Measurements from ENCODE around the gene MYH15. TPM values are rescaled to one million over a fixed set of nuclear protein-coding genes. Genes with fewer than 3 reads are reported as not detected.

Gene MYH15
- total RNA-seq, 4 donors from 2014 or later: 0.08 to 0.11 (median 0.10) TPM; not detected in 1

DNA sequence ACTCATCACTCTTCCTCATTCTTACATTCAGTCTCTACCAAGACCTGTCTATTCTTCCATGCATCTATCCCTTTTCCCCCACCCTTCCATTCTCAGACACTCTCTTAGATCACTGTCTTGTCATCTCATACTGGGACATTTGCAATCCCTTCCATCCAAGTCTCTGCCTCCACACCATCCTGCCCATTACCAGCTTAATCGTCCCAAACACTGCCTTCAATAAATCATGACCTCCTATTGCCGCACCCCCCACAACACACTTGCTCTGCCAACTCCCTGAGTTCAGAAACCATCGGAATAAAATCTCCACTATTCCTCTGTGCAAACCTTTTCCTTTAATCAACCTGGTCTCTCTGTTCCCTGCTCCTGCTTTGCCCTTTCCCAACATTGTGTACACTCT lies 18.9 kb downstream of the MYH15 start:
- intact Hi-C loops (cut with DNase I): loop anchor here (5.0 kb wide), 1 partner anchor 61 kb away; no protein-coding TSS in a partner anchor
- Histone ChIP-seq H3K36me3 (no peaks in the 10 kb centered on the region), H3K27me3 (no peaks in the 10 kb centered on the region), H3K9me3 (no peaks in the 10 kb centered on the region), H3K4me3 (replicated peaks in 1 of 3) (no peak overlapping the region), H3K4me1 (no peaks in the 10 kb centered on the region), H3K27ac (no peak overlapping the region)
- no peak for DNase-seq
- no peak for TF ChIP-seq POLR2A (IDR thresholded peaks at IDR 0.05)
- TF ChIP-seq, protein P1, sequence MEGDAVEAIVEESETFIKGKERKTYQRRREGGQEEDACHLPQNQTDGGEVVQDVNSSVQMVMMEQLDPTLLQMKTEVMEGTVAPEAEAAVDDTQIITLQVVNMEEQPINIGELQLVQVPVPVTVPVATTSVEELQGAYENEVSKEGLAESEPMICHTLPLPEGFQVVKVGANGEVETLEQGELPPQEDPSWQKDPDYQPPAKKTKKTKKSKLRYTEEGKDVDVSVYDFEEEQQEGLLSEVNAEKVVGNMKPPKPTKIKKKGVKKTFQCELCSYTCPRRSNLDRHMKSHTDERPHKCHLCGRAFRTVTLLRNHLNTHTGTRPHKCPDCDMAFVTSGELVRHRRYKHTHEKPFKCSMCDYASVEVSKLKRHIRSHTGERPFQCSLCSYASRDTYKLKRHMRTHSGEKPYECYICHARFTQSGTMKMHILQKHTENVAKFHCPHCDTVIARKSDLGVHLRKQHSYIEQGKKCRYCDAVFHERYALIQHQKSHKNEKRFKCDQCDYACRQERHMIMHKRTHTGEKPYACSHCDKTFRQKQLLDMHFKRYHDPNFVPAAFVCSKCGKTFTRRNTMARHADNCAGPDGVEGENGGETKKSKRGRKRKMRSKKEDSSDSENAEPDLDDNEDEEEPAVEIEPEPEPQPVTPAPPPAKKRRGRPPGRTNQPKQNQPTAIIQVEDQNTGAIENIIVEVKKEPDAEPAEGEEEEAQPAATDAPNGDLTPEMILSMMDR (IDR thresholded peaks at IDR 0.05): no peak
- WGBS, 2 donors: 91 to 95% methylated on average over 3 of the region's 3 CpGs

DNA sequence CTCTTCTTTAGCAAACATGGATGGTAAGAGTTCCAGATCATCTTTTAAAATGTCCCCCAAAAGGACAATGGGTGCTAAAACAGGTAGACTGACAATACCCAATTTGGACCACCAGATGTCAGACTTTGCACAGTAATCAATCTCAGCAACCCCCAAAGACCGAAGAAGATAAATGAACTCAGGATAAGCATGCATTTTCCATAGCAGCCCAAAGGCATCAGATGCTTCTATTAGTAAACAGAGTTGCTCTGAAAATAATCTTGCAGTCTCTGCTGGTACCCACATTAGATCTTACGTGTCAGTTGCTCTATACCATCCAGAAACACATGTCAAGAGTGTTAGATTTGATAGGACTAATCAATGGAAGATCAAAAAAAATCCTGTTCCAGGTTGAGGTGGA lies 20.6 kb downstream of the MYH15 start:
- peak in 1 of 2 donors; percentile 14 for DNase-seq
- H3K27ac ChIP-seq: no peak overlapping the region
- no peaks in the 10 kb centered on the region for H3K9me3 ChIP-seq
- no peaks in the 10 kb centered on the region for H3K4me1 ChIP-seq
- TF ChIP-seq, protein P1 (IDR thresholded peaks at IDR 0.05): peak; percentile 38 to 90 (median 78)
- no peak for TF ChIP-seq POLR2A (IDR thresholded peaks at IDR 0.05)
- no peaks in the 10 kb centered on the region for H3K27me3 ChIP-seq
- intact Hi-C loops (cut with DNase I): loop anchor here (5.0 kb wide), 1 partner anchor 63 kb away; no protein-coding TSS in a partner anchor
- no peaks in the 10 kb centered on the region for H3K36me3 ChIP-seq
- H3K4me3 ChIP-seq (replicated peaks in 1 of 3): no peak overlapping the region
- 8 to 13% methylated on average over 2 of the region's 2 CpGs for WGBS, 2 donors

DNA sequence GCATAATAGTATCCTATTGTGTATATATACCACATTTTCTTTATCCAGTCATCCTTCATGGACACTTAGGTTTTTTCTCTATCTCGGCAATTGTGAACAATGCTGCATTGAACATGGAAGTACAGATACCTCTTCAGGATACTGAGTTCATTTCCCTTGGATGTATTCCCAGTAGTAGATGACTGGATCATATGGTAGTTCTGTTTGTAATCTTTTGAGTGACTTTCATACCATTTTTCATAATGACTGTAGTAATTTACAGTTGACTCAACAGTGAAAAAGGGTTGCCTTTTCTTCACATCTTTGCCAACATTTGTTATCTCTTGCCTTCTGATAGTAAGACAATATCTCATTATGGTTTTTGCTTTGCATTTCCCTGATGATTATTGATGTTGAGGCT lies 21.8 kb downstream of the MYH15 start:
- WGBS, 2 donors: 57 to 63% methylated on average over 1 of the region's 1 CpG
- intact Hi-C loops (cut with DNase I): no loop called here
- Histone ChIP-seq H3K27ac (no peak overlapping the region), H3K36me3 (no peaks in the 10 kb centered on the region), H3K9me3 (no peaks in the 10 kb centered on the region), H3K4me3 (replicated peaks in 1 of 3) (no peak overlapping the region), H3K27me3 (no peaks in the 10 kb centered on the region), H3K4me1 (no peaks in the 10 kb centered on the region)
- DNase-seq: no peak
- no peak for TF ChIP-seq POLR2A (IDR thresholded peaks at IDR 0.05)
- TF ChIP-seq, protein P1 (IDR thresholded peaks at IDR 0.05): no peak

DNA sequence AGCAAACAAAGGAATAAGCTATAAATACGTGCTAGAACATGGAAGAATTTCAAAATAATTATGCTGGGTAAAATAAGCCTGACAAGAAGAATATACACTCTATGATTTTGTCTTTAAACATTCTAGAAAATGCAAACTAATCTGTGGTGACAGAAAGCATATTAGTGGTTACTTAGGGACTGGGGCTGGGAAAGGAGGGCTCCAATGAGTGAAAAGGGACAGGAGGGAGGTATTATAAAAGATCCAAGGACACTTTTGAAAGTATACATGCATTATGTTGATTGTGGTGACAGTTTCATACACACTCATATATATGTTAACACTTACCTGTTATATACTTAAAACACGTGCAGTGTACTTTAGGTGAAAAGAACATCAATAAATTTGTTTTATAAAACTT lies 23.0 kb downstream of the MYH15 start:
- intact Hi-C loops (cut with DNase I): no loop called here
- DNase-seq: no peak
- no peak overlapping the region for H3K27ac ChIP-seq
- H3K27me3 ChIP-seq: no peaks in the 10 kb centered on the region
- WGBS, 2 donors: 79 to 80% methylated on average over 2 of the region's 2 CpGs
- TF ChIP-seq, protein P1 (IDR thresholded peaks at IDR 0.05): no peak
- no peak for TF ChIP-seq POLR2A (IDR thresholded peaks at IDR 0.05)
- no peaks in the 10 kb centered on the region for H3K36me3 ChIP-seq
- H3K9me3 ChIP-seq: no peaks in the 10 kb centered on the region
- H3K4me1 ChIP-seq: no peaks in the 10 kb centered on the region
- H3K4me3 ChIP-seq (replicated peaks in 1 of 3): no peak overlapping the region

DNA sequence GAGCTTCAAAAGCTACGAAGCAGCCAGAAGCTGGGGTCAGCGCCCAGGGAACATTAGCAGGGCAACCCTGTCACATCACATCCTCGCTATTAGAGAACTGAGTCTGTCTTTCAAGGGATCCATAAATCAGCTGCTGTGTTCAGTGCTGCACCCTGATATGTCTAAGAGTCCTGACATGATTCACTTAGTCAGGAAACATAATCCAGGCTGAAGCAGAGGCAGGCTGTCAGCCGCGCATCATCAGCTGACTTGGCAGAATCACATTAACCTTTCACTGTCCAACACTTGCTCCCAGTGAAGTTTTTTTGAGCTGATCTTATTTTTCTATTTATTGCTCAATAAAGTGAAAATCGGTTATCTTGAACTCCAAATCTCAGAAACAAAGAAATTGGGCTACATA lies 23.5 kb downstream of the MYH15 start:
- WGBS, 2 donors: 51 to 63% methylated on average over 6 of the region's 6 CpGs
- Histone ChIP-seq H3K4me1 (no peaks in the 10 kb centered on the region), H3K36me3 (no peaks in the 10 kb centered on the region)

More for the DNA sequence above, 23.5 kb downstream of the MYH15 start:
- Histone ChIP-seq H3K27me3 (no peaks in the 10 kb centered on the region), H3K4me3 (replicated peaks in 1 of 3) (no peak overlapping the region), H3K27ac (no peak overlapping the region), H3K9me3 (no peaks in the 10 kb centered on the region)
- intact Hi-C loops (cut with DNase I): no loop called here
- TF ChIP-seq, protein P1 (IDR thresholded peaks at IDR 0.05): no peak
- DNase-seq: no peak

All from thyroid gland (tissue), 4 donors.